ENCODE data around the gene DISP3. TPM values are rescaled to one million over a fixed set of nuclear protein-coding genes. Genes with fewer than 3 reads are reported as not detected.
A peak's percentile ranks its signal among the peaks of the same experiment; 100 is the strongest.

DISP3 gene
- total RNA-seq, 1 donor from 2014 or later, result 0.34 TPM

DNA sequence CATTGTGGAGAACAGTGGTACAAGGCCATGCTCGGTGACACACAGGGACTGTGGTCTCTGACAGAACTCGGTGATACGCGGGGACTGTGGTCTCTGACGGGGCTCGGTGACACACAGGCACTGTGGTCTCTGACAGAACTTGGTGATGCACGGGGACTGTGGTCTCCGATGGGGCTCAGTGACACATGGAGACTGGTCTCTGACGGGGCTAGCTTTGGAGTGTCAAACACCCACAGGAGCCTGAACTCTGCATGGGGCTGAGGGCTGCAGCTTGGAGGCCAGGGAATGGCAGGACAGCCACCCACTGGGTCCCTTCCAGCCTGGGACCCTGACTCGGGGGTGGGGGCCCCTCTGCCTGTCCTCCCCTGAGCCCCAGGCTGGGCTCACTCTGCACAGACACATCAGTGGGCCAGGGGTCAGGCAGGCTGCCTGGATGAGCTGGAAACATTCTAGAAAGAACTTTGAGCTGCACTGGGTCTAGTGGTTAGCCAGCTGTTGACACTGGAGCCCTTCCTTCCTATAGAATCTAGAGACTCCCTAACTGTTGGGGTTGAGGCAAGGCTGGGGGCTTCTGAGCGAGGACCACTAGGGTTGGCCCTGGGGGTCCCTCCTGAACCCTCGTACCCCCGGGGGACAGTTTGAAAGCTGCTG is 49.8 kb downstream of the DISP3 start:
- peak; percentile 36 for DNase-seq (ENCODE audit: low spot score)

- DNase-seq (ENCODE audit: low spot score), result no peak
Measured at GRCh38 chr1:11529330-11529729, 50.4 kb downstream of the DISP3 start.

- peak; percentile 38 for DNase-seq (ENCODE audit: low spot score)
Measured at GRCh38 chr1:11529763-11530730, 51.1 kb downstream of the DISP3 start.

DNA sequence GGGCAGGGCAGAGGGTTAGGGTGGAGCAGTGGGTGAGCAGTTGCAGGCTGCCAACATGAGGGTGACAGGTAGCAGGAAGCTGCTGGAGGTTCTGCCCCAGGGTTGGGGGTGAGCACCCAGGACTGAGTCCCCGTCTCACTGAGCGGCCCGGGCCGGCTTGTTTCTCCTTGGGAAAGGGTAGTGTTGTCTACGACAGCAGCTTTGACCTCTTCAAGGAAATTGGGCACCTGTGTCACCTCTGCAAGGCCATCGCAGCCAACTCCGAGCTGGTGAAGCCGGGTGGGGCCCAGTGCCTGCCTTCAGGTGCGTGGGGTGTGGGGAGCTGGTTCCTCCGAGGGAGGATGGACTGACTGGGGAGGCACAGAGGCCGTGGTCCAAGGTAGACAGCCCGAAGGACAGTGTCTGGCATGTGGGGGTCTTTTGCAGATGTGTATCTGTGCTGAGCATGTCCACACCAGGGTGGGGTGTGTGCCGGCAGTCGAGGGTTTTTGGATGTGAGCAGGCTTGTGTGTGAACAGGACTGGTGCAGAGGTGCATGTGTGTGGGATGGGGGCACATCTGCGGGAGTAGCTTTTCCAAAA is 51.9 kb downstream of the DISP3 start:
- no peak for DNase-seq (ENCODE audit: low spot score)

DNA sequence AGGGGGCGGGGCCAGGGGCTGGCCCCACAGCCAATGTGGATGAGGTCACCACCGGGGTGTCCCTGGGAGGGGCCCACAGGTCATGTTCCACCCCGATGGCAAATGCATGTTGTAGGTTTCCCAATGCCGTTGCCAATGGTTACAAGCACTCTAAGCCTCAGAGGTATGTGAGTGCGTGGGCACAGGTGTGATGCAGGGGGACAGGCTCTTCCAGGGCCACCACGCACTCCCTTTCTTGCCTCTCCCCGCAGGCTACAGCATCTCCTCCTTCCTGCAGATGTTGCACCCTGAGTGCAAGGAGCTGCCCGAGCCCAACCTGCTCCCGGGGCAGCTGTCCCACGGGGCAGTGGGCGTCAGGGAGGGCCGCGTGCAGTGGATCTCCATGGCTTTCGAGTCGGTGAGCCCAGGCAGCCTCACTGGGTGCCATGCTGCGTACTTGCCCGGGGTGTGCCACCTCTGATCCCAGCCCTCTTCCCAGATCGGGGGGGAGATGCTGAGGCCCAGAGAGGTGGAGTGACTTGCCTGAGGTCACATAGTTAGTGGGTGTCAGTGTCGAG is 52.4 kb downstream of the DISP3 start:
- DNase-seq (ENCODE audit: low spot score), result no peak

DNA sequence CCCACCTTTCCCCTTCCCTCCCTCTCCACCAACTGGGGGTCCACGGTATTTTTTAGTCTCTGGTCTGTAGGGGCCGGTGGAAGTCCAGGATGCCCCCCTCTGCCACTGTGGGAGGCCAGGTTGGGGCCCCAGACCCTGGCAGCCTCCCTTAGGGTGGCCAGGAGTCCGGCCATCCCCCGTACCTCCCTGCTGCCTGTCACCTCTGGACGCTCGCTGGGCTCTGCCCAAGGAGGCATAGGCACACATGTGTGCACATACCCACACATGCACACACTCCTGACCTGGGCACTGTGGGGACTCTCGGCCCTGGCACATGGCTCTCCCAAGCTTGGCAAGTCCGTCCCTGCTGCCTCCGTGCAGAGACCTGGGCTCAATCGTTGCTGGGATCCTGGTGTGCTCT is 53.0 kb downstream of the DISP3 start:
- no peak for DNase-seq (ENCODE audit: low spot score)

- no peak for DNase-seq (ENCODE audit: low spot score)
Measured at GRCh38 chr1:11533790-11534787, 55.1 kb downstream of the DISP3 start.

DNA sequence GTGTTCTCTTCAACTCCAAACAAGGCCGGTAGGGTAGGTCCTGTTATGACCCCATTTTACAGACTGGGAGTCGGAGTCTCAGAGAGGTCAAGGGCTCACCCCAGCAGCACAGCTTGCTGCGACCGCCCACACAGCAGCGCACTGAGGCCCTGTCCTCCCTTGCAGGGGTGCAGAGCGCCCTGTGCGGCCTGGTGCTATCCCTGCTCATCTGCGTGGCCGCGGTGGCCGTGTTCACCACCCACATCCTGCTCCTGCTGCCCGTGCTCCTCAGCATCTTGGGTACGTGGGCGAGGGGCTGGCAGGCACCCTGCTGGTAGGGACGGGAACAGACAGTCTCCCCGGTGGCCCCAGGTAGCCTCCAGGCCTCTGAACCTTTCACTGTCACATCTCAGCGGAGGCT is 55.9 kb downstream of the DISP3 start:
- DNase-seq (ENCODE audit: low spot score), result no peak

DNA sequence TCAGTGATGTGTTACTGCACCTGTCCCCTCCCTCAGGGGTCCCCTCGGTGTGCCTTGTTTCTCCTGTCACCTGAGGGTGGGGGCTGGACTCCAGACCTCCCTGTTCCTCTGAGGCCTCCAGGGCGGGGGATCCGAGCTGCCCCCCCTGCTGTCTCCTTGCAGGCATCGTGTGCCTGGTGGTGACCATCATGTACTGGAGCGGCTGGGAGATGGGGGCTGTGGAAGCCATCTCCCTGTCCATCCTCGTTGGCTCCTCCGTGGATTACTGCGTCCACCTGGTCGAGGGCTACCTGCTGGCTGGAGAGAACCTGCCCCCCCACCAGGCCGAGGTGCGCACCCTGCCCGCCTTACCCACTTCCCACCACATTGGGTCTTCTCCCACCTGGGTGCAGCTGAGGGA is 56.4 kb downstream of the DISP3 start:
- no peak for DNase-seq (ENCODE audit: low spot score)

GRCh38 chr1:11535761-11536572 is 57.0 kb downstream of the DISP3 start:
- DNase-seq (ENCODE audit: low spot score), result no peak

GRCh38 chr1:11536573-11537379 is 57.8 kb downstream of the DISP3 start:
- no peak for DNase-seq (ENCODE audit: low spot score)

DNA sequence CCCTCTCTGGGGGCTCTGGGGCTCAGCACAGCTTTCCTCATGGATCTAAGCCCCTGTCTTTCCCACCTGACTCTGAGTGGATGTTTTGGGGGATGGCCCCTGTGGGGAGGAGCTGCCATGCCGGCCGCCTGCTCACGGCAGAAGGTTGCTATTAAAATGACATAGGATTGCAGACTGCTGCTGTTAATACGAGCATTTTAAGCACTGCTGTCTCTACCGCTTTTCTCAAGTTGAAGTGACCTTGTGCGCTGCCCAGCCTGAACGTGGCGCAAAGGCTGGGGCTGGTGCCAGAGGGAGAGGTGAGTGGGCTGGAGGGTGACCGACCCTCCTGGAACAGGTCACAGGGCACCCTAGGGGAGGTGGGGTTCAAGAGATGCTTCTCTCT is 58.4 kb downstream of the DISP3 start:
- DNase-seq (ENCODE audit: low spot score), result no peak

- DNase-seq (ENCODE audit: low spot score), result no peak
Measured at GRCh38 chr1:11537854-11538591, 59.1 kb downstream of the DISP3 start.

GRCh38 chr1:11538886-11539285 is 59.9 kb downstream of the DISP3 start:
- no peak for DNase-seq (ENCODE audit: low spot score)

- no peak for DNase-seq (ENCODE audit: low spot score)
Measured at GRCh38 chr1:11539850-11540772, 61.2 kb downstream of the DISP3 start.

DNA sequence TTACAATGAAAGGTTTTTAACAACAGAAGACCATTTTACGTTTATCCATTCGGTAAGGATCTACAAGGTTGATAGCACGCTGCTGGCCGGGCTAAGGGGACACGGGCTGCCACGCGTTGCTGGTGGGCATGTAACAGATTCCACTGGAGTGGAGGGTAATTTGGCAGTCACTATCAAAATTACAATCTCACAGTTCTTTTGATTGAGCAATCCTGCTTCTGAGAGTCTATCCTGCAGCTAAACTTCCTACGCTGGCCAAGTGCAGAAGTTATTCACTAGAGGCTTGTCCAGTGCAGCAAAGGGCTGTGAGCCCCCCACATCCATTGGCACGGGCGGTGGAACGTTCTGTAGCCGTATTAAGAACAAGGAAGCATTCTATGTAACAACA is 61.8 kb downstream of the DISP3 start:
- DNase-seq (ENCODE audit: low spot score), result no peak

DNA sequence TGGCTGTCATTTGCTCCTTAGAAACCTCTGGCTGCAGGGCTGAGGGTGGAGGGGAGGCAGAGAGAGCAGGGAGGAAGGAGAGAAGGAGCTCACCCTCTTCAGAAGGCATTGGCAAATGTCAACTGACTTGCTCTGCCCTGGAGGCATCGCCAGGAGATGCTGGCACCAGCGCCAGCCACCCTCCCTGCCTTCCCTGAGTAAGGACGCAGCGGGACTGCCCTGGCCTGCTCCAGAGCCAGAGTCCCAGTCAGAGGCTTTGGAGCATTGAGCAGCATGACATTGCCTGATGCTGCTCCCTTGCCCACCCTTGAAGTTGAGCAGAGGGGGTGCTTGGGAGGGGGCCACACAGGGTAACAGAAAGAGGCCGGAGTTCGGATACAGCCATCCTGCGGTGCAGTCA is 62.3 kb downstream of the DISP3 start:
- DNase-seq (ENCODE audit: low spot score), result no peak

DNA sequence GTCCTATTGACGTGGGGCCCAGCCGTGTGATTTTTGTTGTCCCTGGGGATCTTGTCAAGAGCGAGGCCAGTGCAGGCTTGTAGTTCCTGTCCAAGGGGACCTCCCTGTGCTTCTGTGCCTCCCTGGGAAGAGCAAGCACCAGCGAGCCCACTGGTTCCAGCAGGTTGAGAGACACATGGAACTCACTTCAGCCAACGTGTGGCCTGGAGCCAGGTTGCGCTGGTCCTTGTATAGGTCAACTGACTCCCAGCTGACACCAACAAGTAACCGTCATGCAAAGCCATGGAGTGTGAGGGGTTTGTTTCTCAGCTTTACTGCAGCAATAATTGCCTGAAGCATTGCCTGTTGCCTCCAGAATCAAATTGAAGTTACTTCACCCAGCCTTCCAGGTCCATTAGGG is 63.0 kb downstream of the DISP3 start:
- no peak for DNase-seq (ENCODE audit: low spot score)
